IMR-90 (cell line): ENCODE data around the gene GRB2. TPM values are rescaled to one million over a fixed set of nuclear protein-coding genes. Genes with fewer than 3 reads are reported as not detected.

Source experiments
- ATAC-seq: fragments of 200-7000 bp; cut with Tn5 transposase; 2 replicates; pipeline ENCODE4 v1.9.1; 2020; ENCODE audit warnings: low read depth, mild to moderate bottlenecking, moderate library complexity
- Bru-seq: library from RNA; stranded (reverse); fragments of 400-500 nt; gene quantifications from one replicate; lab custom pipeline; 2021; lab: Mats Ljungman, UMichigan
- BruChase-seq, 2 experiments: library from RNA; stranded (reverse); fragments of 400-500 nt; gene quantifications; one replicate each; lab custom pipeline; 2021; lab: Mats Ljungman, UMichigan
- BruUV-seq: library from RNA; stranded (reverse); fragments of 400-500 nt; replicated peaks from 2 replicates; lab custom pipeline; 2021; lab: Mats Ljungman, UMichigan
- CTCF ChIA-PET: fragments of 300-600 bp; formaldehyde crosslinking; extraction: SDS; loops from one replicate; lab custom pipeline; 2021; ENCODE audit warnings: antibody characterized with exemption; lab: Yijun Ruan, JAX
- POLR2A ChIA-PET: fragments of 300-600 bp; sonication (Branson Sonifier 250); formaldehyde crosslinking; loops from one replicate; lab custom pipeline; 2022; ENCODE audit warnings: antibody characterized with exemption; ENCODE audit not compliant: unreplicated experiment; lab: Charles Lee
- DNase-seq: peaks from one replicate; pipeline ENCODE4 v3.0.0; 2013
- H2AFZ ChIP-seq: replicated peaks from 2 replicates; pipeline ENCODE3; 2013; ENCODE audit warnings: low read length, mild to moderate bottlenecking; ENCODE audit not compliant: poor library complexity
- H2AK5ac ChIP-seq: 2 replicates; pipeline ENCODE4 v1.6.1; 2013; ENCODE audit warnings: low read depth, low read length, inconsistent platforms
- H2AK9ac ChIP-seq: replicated peaks from 2 replicates; pipeline ENCODE3; 2013; ENCODE audit warnings: mild to moderate bottlenecking, low read depth, low read length, moderate library complexity; ENCODE audit not compliant: poor library complexity
- H2BK120ac ChIP-seq: 2 replicates; pipeline ENCODE4 v1.6.1; 2013; ENCODE audit warnings: low read depth, low read length, inconsistent platforms
- H2BK15ac ChIP-seq: 3 replicates; pipeline ENCODE4 v1.6.1; 2013; ENCODE audit warnings: low read depth, low read length, inconsistent platforms
- H2BK20ac ChIP-seq: 2 replicates; pipeline ENCODE4 v1.6.1; 2013; ENCODE audit warnings: low read depth, mild to moderate bottlenecking, inconsistent platforms, low read length, moderate library complexity
- H2BK5ac ChIP-seq: 2 replicates; pipeline ENCODE4 v1.6.1; 2013; ENCODE audit warnings: mild to moderate bottlenecking, low read depth, low read length, inconsistent platforms; ENCODE audit not compliant: poor library complexity, severe bottlenecking
- H3K14ac ChIP-seq: replicated peaks from 2 replicates; pipeline ENCODE4 v1.6.1; 2013; ENCODE audit warnings: low read depth, low read length, inconsistent platforms
- H3K18ac ChIP-seq: 2 replicates; pipeline ENCODE4 v1.6.1; 2013; ENCODE audit warnings: low read depth, low read length, control low read depth
- H3K23ac ChIP-seq: 2 replicates; pipeline ENCODE4 v1.6.1; 2013; ENCODE audit warnings: low read depth, low read length, inconsistent platforms
- H3K27ac ChIP-seq: 2 replicates; pipeline ENCODE4 v1.5.1; 2013; ENCODE audit warnings: mild to moderate bottlenecking, control low read depth, low read length; ENCODE audit not compliant: insufficient read depth
- H3K27me3 ChIP-seq: 2 replicates; pipeline ENCODE4 v1.6.1; 2013; ENCODE audit warnings: low read length; ENCODE audit not compliant: control insufficient read depth, insufficient read depth
- H3K36me3 ChIP-seq: 2 replicates; pipeline ENCODE4 v1.6.1; 2013; ENCODE audit warnings: low read length, mixed read lengths; ENCODE audit not compliant: control insufficient read depth, insufficient read depth
- H3K4ac ChIP-seq: 2 replicates; pipeline ENCODE4 v1.6.1; 2013; ENCODE audit warnings: low read depth, low read length, inconsistent platforms
- H3K4me1 ChIP-seq: 2 replicates; pipeline ENCODE4 v1.6.1; 2013; ENCODE audit warnings: low read length, mixed read lengths; ENCODE audit not compliant: control insufficient read depth, insufficient read depth
- H3K4me2 ChIP-seq: 2 replicates; pipeline ENCODE4 v1.6.1; 2013; ENCODE audit warnings: low read depth, mild to moderate bottlenecking, control low read depth, low read length, moderate library complexity
- H3K4me3 ChIP-seq: 2 replicates; pipeline ENCODE4 v1.5.1; 2013; ENCODE audit warnings: low read depth, mild to moderate bottlenecking, control low read depth, low read length, moderate library complexity; ENCODE audit not compliant: insufficient read depth
- H3K56ac ChIP-seq: 2 replicates; pipeline ENCODE4 v1.6.1; 2013; ENCODE audit warnings: low read length, inconsistent platforms; ENCODE audit not compliant: insufficient read depth; ENCODE audit errors: extremely low read depth
- H3K79me1 ChIP-seq, 2 experiments: 2 replicates each; pipeline ENCODE4 v1.6.1; 2013; ENCODE audit warnings: low read length in 2 of 2, inconsistent platforms in 1 of 2, low read depth in 1 of 2
- H3K9ac ChIP-seq: 2 replicates; pipeline ENCODE4 v1.6.1; 2013; ENCODE audit warnings: low read depth, low read length, control low read depth
- H3K9me1 ChIP-seq: 2 replicates; pipeline ENCODE4 v1.6.1; 2013; ENCODE audit warnings: low read length, inconsistent platforms; ENCODE audit not compliant: insufficient read depth
- H3K9me3 ChIP-seq: 2 replicates; pipeline ENCODE4 v1.6.1; 2013; ENCODE audit warnings: low read length; ENCODE audit not compliant: control insufficient read depth, insufficient read depth
- H4K20me1 ChIP-seq: 2 replicates; pipeline ENCODE4 v1.6.1; 2013; ENCODE audit warnings: low read length, inconsistent platforms; ENCODE audit not compliant: insufficient read depth
- H4K5ac ChIP-seq: 2 replicates; pipeline ENCODE4 v1.6.1; 2013; ENCODE audit warnings: mild to moderate bottlenecking, low read depth, low read length, control low read depth
- H4K8ac ChIP-seq, 2 experiments: 2 replicates each; pipeline ENCODE4 v1.6.1; 2013; ENCODE audit warnings: low read depth in 2 of 2, low read length in 2 of 2, control low read depth in 1 of 2, inconsistent platforms in 1 of 2
- H4K91ac ChIP-seq: 2 replicates; pipeline ENCODE4 v1.6.1; 2013; ENCODE audit warnings: low read depth, low read length, inconsistent platforms; ENCODE audit not compliant: insufficient read depth
- CEBPB ChIP-seq: IDR thresholded peaks from 2 replicates; pipeline ENCODE4 v1.6.1; 2012; ENCODE audit warnings: low read depth, low read length, improper control_type of control experiment
- CTCF ChIP-seq: conservative IDR thresholded peaks from 2 replicates; pipeline ENCODE4 v1.5.1; 2012; ENCODE audit warnings: mild to moderate bottlenecking, low read depth, low read length, improper control_type of control experiment
- FOS ChIP-seq: fragments of 150-350 bp; IDR thresholded peaks from 2 replicates; pipeline ENCODE4 v1.6.1; 2016; ENCODE audit warnings: low read depth, low read length
- MAZ ChIP-seq: IDR thresholded peaks from 2 replicates; pipeline ENCODE4 v1.6.1; 2012; ENCODE audit warnings: low read depth, mild to moderate bottlenecking, low read length, improper control_type of control experiment, moderate library complexity, borderline replicate concordance
- MXI1 ChIP-seq: IDR thresholded peaks from 2 replicates; pipeline ENCODE4 v1.6.1; 2012; ENCODE audit warnings: low read depth, mild to moderate bottlenecking, low read length, moderate library complexity, borderline replicate concordance
- POLR2A ChIP-seq: IDR thresholded peaks from 2 replicates; pipeline ENCODE4 v1.6.1; 2012; ENCODE audit warnings: mild to moderate bottlenecking, low read depth, low read length
- USF2 ChIP-seq: fragments of 150-350 bp; IDR thresholded peaks from 2 replicates; pipeline ENCODE4 v1.6.1; 2017; ENCODE audit warnings: mild to moderate bottlenecking, antibody characterized with exemption, low read length, low read depth
- WGBS, 2 experiments: methylation state at CpG; one replicate each; pipeline versions ENCODE4 v1.1.5 to v1.1.7; 2013; ENCODE audit warnings: missing lambda C conversion rate in 2 of 2; ENCODE audit not compliant: insufficient read length in 1 of 2; ENCODE audit errors: extremely low coverage in 2 of 2; 5-methylcytosine and 5-hydroxymethylcytosine counted together
- dilution Hi-C: fragments of 300-500 bp; cut with HindIII; formaldehyde crosslinking; loops from one replicate; pipeline ENCODE4 v1.14.3; 2018; ENCODE audit warnings: low sequenced_read_pairs; ENCODE audit not compliant: unreplicated experiment
- in situ Hi-C: fragments of 300-500 bp; cut with MboI; formaldehyde crosslinking; loops from 3 replicates; pipeline ENCODE4 v1.14.3; 2019; ENCODE audit warnings: low sequenced_read_pairs, inconsistent platforms, mixed read lengths
- intact Hi-C: fragments of 100-400 bp; cut with micrococcal nuclease; formaldehyde crosslinking; loops from 2 replicates; pipeline ENCODE4 v1.10.0; 2022
- long read RNA-seq: library from polyadenylated mRNA; unstranded; transcript quantifications from one replicate; pipeline ENCODE4 v2.0.0, GENCODE V29; 2021; ENCODE audit not compliant: unreplicated experiment
- polyA plus RNA-seq, 3 experiments: library from polyadenylated mRNA; depleted of rRNA; stranded (reverse); fragments of >200 nt; gene quantifications; 2 replicates each; pipeline ENCODE4 v1.2.3, GENCODE V29; 2012; ENCODE audit warnings: low replicate concordance in 1 of 3
- total RNA-seq: library from RNA; depleted of rRNA; stranded (reverse); fragments of >200 nt; gene quantifications from 2 replicates; pipeline ENCODE4 v1.2.3, GENCODE V29; 2012; rRNA removed

GRB2 gene
- total RNA-seq (45.0 and 49.3 TPM in 2 replicates), polyA plus RNA-seq (2012; rRNA removed) (56.9 and 62.1 TPM in 2 replicates), Bru-seq, nascent RNA (percentile 89 among the genes with signal in this experiment), BruChase-seq, experiment 1, labeled RNA remaining after a 6-hour chase (percentile 95 among the genes with signal in this experiment), BruChase-seq, experiment 2, labeled RNA remaining after a 2-hour chase (percentile 87 among the genes with signal in this experiment)
- polyA plus RNA-seq (2012; cell fraction: cytosol; rRNA removed): 137 and 237 TPM in 2 replicates
- 49.2 and 98.6 TPM in 2 replicates for polyA plus RNA-seq (2012; cell fraction: nucleus; rRNA removed; ENCODE audit: low replicate concordance)
- long read RNA-seq, transcript GRB2-202 (6 exons, 3,248 nt): major isoform, 88 of 189 reads
- long read RNA-seq, transcript GRB2-205 (5 exons, 3,182 nt): minor isoform, 31 of 189 reads
- long read RNA-seq, partial matches to known transcripts: 13 of 189 reads
- long read RNA-seq, other reads (novel, unspliced or antisense): 57 of 189 reads

GRCh38 chr17:75405365-75406221, at the start of gene GRB2:
GRB2 (minus strand) TSS chr17:75405678; CDS start chr17:75393628, 12,050 bp downstream.
- Histone ChIP-seq H3K9me1 (no peaks in the 10 kb centered on the region), H2AK9ac (peak within 1 kb of the TSS; percentile 78), H3K4me3 (peak within 1 kb of the TSS; percentile 83), H2BK20ac (no peak within 1 kb of the TSS), H3K18ac (no peak within 1 kb of the TSS), H3K9me3 (no peaks in the 10 kb centered on the region), H4K91ac (no peak within 1 kb of the TSS), H2BK15ac (no peak within 1 kb of the TSS), H3K79me1 (peaks cover 0 to 26% of the 10 kb centered on the region in 2 experiments; a peak in 2 of 4 replicates), H4K5ac (no peak within 1 kb of the TSS), H4K20me1 (peaks cover 34% of the 10 kb centered on the region), H3K4me2 (peak within 1 kb of the TSS; percentile 96), H3K4me1 (peaks cover 4% of the 10 kb centered on the region; the same call in 1 of the 2 replicates), H3K9ac (peak within 1 kb of the TSS; percentile 69), H4K8ac (peak within 1 kb of the TSS; percentile 8 to 72; a peak in 3 of 4 replicates), H2BK120ac (no peak within 1 kb of the TSS), H3K27me3 (no peaks in the 10 kb centered on the region; the same call in 1 of the 2 replicates), H3K14ac (no peak within 1 kb of the TSS; the same call in 1 of the 2 replicates), H3K23ac (peak within 1 kb of the TSS; percentile 57; the same call in 1 of the 2 replicates), H3K36me3 (no peaks in the 10 kb centered on the region), H2AK5ac (no peak within 1 kb of the TSS), H2AFZ (peak within 1 kb of the TSS; percentile 95), H3K4ac (0 out of 2 replicates have a peak within 1 kb of the TSS, but pooled peaks have one; percentile 43), H3K27ac (peak within 1 kb of the TSS; percentile 83), H3K56ac (peak within 1 kb of the TSS; percentile 35; the same call in 1 of the 2 replicates), H2BK5ac (peak within 1 kb of the TSS; percentile 78)
- 1% methylated on average over 45 of the region's 74 CpGs; no CpG with 5 or more reads in 1 of the 2 experiments for WGBS, 2 experiments
- dilution Hi-C loops: no loop called here
- BruUV-seq: no TSS peak
- CTCF ChIA-PET: interaction anchor here (0.5 to 1.5 kb wide), 4 partner anchors 11 to 116 kb away, joined by 3 to 6 read pairs (median 4); partner anchors contain the start of gene SLC25A19
- peak; percentile 92 for DNase-seq
- POLR2A ChIA-PET: interaction anchor here (0.6 kb wide), 1 partner anchor 261 kb away, joined by 3 read pairs; no protein-coding TSS in a partner anchor
- peak; percentile 93 for ATAC-seq
- TF ChIP-seq POLR2A: peak; percentile 81
- TF ChIP-seq CTCF: no peak
- 0 out of 2 replicates have a peak, but pooled peaks have one; percentile 33 for TF ChIP-seq MXI1
- no peak for TF ChIP-seq CEBPB
- peak; percentile 82; the same call in 1 of the 2 replicates for TF ChIP-seq MAZ
- no peak for TF ChIP-seq FOS
- TF ChIP-seq USF2: peak; percentile 73; the same call in 1 of the 2 replicates
- intact Hi-C loops: loop anchor here (2.0 kb wide), 1 partner anchor 135 kb away; the partner anchor contains the start of gene MIF4GD
- in situ Hi-C loops: loop anchor here (25.0 kb wide), 1 partner anchor 343 kb away; no protein-coding TSS in a partner anchor
